ENCODE data around the gene APOL3. TPM values are rescaled to one million over a fixed set of nuclear protein-coding genes. Genes with fewer than 3 reads are reported as not detected.

APOL3 gene
- total and polyA plus RNA-seq, 10 of the 15 experiments (the other 5 are each of a cell fraction or from before 2014, with no cell fraction given): 6.9 to 66.8 (median 48.5) TPM

- H3K4me3 ChIP-seq: no peak overlapping the region
- no peak for FAIRE-seq
- H3K27me3 ChIP-seq (replicated peaks in 1 of 2; ENCODE audit: control insufficient read depth in 2 of 2, insufficient read depth in 2 of 2, low read length in 1 of 2): no peaks in the 10 kb centered on the region
- in situ Hi-C loops (cut with MboI) (no loop called here), intact Hi-C loops (cut with micrococcal nuclease; ENCODE audit: unreplicated experiment) (no loop called here)
- ChIA-PET CTCF (interaction anchor here (1.0 to 11.9 kb wide), 5 partner anchors 9 to 113 kb away, joined by 3 to 150 read pairs (median 4); no protein-coding TSS in a partner anchor), RAD21 (ENCODE audit: unreplicated experiment) (interaction anchor here (7.4 kb wide), 1 partner anchor 14 kb away, joined by 71 read pairs; no protein-coding TSS in a partner anchor), SMC1A (ENCODE audit: uncharacterized antibody, unreplicated experiment) (interaction anchor here (0.8 to 10.7 kb wide), 9 partner anchors 8 to 100 kb away, joined by 3 to 154 read pairs (median 5); no protein-coding TSS in a partner anchor), POLR2A (no interaction called here)
- peak overlapping the region; percentile 49 for H2AFZ ChIP-seq (ENCODE audit: control insufficient read depth, low read depth, low read length)
- peaks cover 47% of the 10 kb centered on the region for H3K4me1 ChIP-seq (ENCODE audit: control insufficient read depth, insufficient read depth, low read length)
- no peak overlapping the region for H3K9ac ChIP-seq (ENCODE audit: control insufficient read depth, insufficient read depth, low read length)
- no peak for DNase-seq (ENCODE audit: low read depth, low spot score)
- 100% methylated on average over 2 of the region's 2 CpGs for WGBS (ENCODE audit: insufficient coverage, insufficient replicate concordance, low lambda C conversion rate, missing lambda C conversion rate)
- H4K20me1 ChIP-seq (ENCODE audit: control insufficient read depth, insufficient read depth): no peaks in the 10 kb centered on the region
- H3K27ac ChIP-seq (ENCODE audit: control insufficient read depth, insufficient read depth): no peak overlapping the region
- no peak for ATAC-seq
- H3K4me2 ChIP-seq (ENCODE audit: control insufficient read depth, insufficient read depth): peak overlapping the region; percentile 67
- peaks cover 5% of the 10 kb centered on the region for H3K79me2 ChIP-seq (ENCODE audit: control insufficient read depth, insufficient read depth, low read length)
- no peak for TF ChIP-seq JUNB (IDR thresholded peaks at IDR 0.05)
- no peak for TF ChIP-seq EZH2 (IDR thresholded peaks at IDR 0.05; ENCODE audit: borderline replicate concordance, control insufficient read depth, low read depth, low read length)
- TF ChIP-seq NFXL1 (IDR thresholded peaks at IDR 0.05; ENCODE audit: borderline replicate concordance): no peak
- TF ChIP-seq NR2F1 (conservative IDR thresholded peaks at IDR 0.05): no peak
- TF ChIP-seq BHLHE40 (IDR thresholded peaks at IDR 0.05; ENCODE audit: borderline replicate concordance in 1 of 2, low read depth in 2 of 2, low read length in 1 of 2): no peak
- TF ChIP-seq SRF (IDR thresholded peaks at IDR 0.05; ENCODE audit: low read depth in 2 of 2, low read length in 2 of 2): no peak
- TF ChIP-seq RAD21 (IDR thresholded peaks at IDR 0.05; ENCODE audit: insufficient read depth, low read depth, low read length): no peak
- no peak for TF ChIP-seq HCFC1 (IDR thresholded peaks at IDR 0.05; ENCODE audit: low read length)
- no peak for TF ChIP-seq ATF7 (IDR thresholded peaks at IDR 0.05; ENCODE audit: low read depth)
- no peak for TF ChIP-seq ZNF24 (IDR thresholded peaks at IDR 0.05)
- no peak for TF ChIP-seq ASH2L (IDR thresholded peaks at IDR 0.05; ENCODE audit: borderline replicate concordance, low read depth)
- no peak for TF ChIP-seq STAT1 (conservative IDR thresholded peaks at IDR 0.05)
- no peak for TF ChIP-seq MTA3 (IDR thresholded peaks at IDR 0.05; ENCODE audit: borderline replicate concordance, low read length)
- TF ChIP-seq PAX5 (IDR thresholded peaks at IDR 0.05; ENCODE audit: borderline replicate concordance, low read depth, low read length): no peak
- no peak for TF ChIP-seq NRF1 (conservative IDR thresholded peaks at IDR 0.05; ENCODE audit: low read depth, low read length)
- no peak for TF ChIP-seq MYB (IDR thresholded peaks at IDR 0.05; ENCODE audit: borderline replicate concordance, low read depth, low read length)
- H3K36me3 ChIP-seq (ENCODE audit: control insufficient read depth in 2 of 2, insufficient read depth in 2 of 2, low read length in 1 of 2): no peaks in the 10 kb centered on the region
- no peaks in the 10 kb centered on the region; the same call in 2 of the 3 replicates for H3K9me3 ChIP-seq (replicated peaks; ENCODE audit: control insufficient read depth, insufficient read depth, low read length)
- no TSS peak for BruUV-seq (replicated peaks)
Observed at GRCh38 chr22:36165141-36165540, 4.6 kb upstream of the APOL3 start.
